Kidney (tissue), 14 donors: ENCODE results near the gene KIRREL2. TPM values are rescaled to one million over a fixed set of nuclear protein-coding genes. Genes with fewer than 3 reads are reported as not detected.

Source experiments
- DNase-seq, 5 donors: peaks; one replicate each; pipeline ENCODE4 v3.0.0-alpha.2; 2013 to 2020
- FAIRE-seq: peaks from 2 replicates; lab custom pipeline; 2012; peaks lifted over from hg19 to GRCh38; lab: Jason Lieb, UNC
- H3K27ac ChIP-seq, 2 donors: one replicate each; pipeline ENCODE4 v1.7.0; 2013; ENCODE audit warnings: low read depth in 2 of 2, low read length in 2 of 2, inconsistent platforms in 1 of 2
- H3K27me3 ChIP-seq: one replicate; pipeline ENCODE4 v1.7.1; 2013; ENCODE audit warnings: low read length, inconsistent platforms; ENCODE audit not compliant: control insufficient read depth, insufficient read depth
- H3K36me3 ChIP-seq, 3 donors: one replicate each; pipeline versions ENCODE4 v1.7.0 to v1.7.1; 2013; ENCODE audit warnings: low read length in 3 of 3, control low read depth in 1 of 3, inconsistent platforms in 1 of 3; ENCODE audit not compliant: insufficient read depth in 3 of 3, control insufficient read depth in 2 of 3
- H3K4me1 ChIP-seq, 3 donors: one replicate each; pipeline versions ENCODE4 v1.7.0 to v1.7.1; 2013; ENCODE audit warnings: low read length in 3 of 3, inconsistent platforms in 1 of 3, low read depth in 1 of 3; ENCODE audit not compliant: control insufficient read depth in 2 of 3, insufficient read depth in 2 of 3
- H3K4me3 ChIP-seq, 3 donors: one replicate each; pipeline versions ENCODE4 v1.7.0 to v1.8.1; 2013; ENCODE audit warnings: low read length in 3 of 3, control low read depth in 1 of 3, inconsistent platforms in 1 of 3
- H3K9ac ChIP-seq, 3 donors: one replicate each; pipeline versions ENCODE4 v1.7.0 to v1.7.1; 2013; ENCODE audit warnings: low read length in 3 of 3, control low read depth in 1 of 3, inconsistent platforms in 1 of 3
- H3K9me3 ChIP-seq, 3 donors: one replicate each; pipeline versions ENCODE4 v1.7.0 to v1.7.1; 2013; ENCODE audit warnings: low read length in 3 of 3, control low read depth in 1 of 3, inconsistent platforms in 1 of 3; ENCODE audit not compliant: control insufficient read depth in 2 of 3, insufficient read depth in 1 of 3
- CTCF ChIP-seq: IDR thresholded peaks from 3 replicates; pipeline ENCODE4 v1.5.1; 2012; ENCODE audit warnings: mild to moderate bottlenecking, moderate library complexity, borderline replicate concordance; ENCODE audit not compliant: insufficient read depth; ENCODE audit errors: extremely low read depth
- intact Hi-C: fragments of 100-400 bp; cut with DNase I; formaldehyde crosslinking; loops from one replicate; pipeline ENCODE4 v1.11.1; 2022
- polyA plus RNA-seq: library from polyadenylated mRNA; stranded (reverse); fragments of 350-450 nt; fragmentation: Illumina TruSeq; extraction: RNeasy Lipid Tissue Mini Kit (QIAGEN cat#74804); gene quantifications from one replicate; pipeline ENCODE4 v1.2.3, GENCODE V29; 2014; ENCODE audit warnings: low read depth, low replicate concordance; ENCODE audit not compliant: insufficient read depth
- total RNA-seq: library from RNA; stranded (reverse); fragmentation: NEBNext Ultra II Directional; extraction: Animal tissue kit (Norgen Biotek cat#: 25700); gene quantifications from one replicate; pipeline ENCODE4 v1.2.1, GENCODE V29; 2021
- donor health status: control.
- donor health status: control.
- donor health status: control.
- donor health status: control.
- donor health status: control.
- donor health status: DM: yes; HTN: yes; CAD: no.
- donor health status: Normal renal cell carcinoma (clear cell type).

The KIRREL2 gene
- total and polyA plus RNA-seq, 2 donors from 2014 or later, result 0.82 TPM; not detected in 1

- intact Hi-C loops, result no loop called here
- H3K4me3 ChIP-seq, result no peak overlapping the region
- no peak overlapping the region for H3K27ac ChIP-seq
- no peak overlapping the region for H3K9ac ChIP-seq
- no peak for FAIRE-seq
- no peaks in the 10 kb centered on the region for H3K9me3 ChIP-seq
- H3K4me1 ChIP-seq, result peaks cover 0 to 4% (median 0%) of the 10 kb centered on the region in 3 donors
- no peak for TF ChIP-seq CTCF
- no peak for DNase-seq
- no peaks in the 10 kb centered on the region for H3K27me3 ChIP-seq
- no peaks in the 10 kb centered on the region for H3K36me3 ChIP-seq
These were observed 39.9 kb upstream of the KIRREL2 start for GRCh38 chr19:35816846-35817245.

DNA sequence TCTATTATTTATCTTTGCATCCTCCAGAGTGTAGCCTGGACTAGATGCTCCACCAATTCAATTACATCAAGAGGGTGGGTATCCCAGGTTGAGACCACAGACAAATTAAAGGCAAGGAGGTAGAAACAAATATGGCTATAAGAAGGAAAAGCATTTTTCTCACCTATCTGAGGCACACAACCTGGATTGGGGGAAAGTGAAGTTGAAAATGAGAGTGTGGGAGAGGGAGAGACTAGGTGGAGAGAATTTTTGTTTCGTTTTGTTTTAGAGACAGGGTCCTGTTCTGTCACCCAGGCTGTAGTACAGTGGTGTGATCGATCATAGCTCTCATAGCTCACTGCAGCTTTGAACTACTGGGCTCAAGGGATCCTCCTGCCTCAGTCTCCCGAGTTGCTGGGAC, 38.3 kb upstream of the KIRREL2 start:
- intact Hi-C loops, result no loop called here
- FAIRE-seq, result no peak

DNA sequence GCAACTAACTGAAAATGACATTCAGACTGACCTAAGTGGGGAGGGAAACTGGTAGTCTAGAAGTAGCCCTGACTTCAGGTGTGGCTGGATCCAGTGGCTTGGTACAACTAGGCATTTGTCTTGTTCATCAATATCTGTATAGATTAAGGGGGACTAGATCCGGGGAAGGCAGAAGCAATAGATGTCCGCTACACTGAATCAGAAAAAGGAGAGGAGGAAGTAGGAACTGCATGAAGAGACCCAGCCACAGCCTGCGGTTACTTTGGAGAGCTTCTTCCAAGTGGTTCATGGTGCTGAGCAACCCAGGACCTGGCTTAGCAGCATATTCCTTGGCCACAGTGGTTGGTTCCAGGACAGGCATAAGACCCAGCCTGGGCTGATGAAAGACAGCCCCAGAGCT, 34.1 kb upstream of the KIRREL2 start:
- DNase-seq, result no peak
- TF ChIP-seq CTCF, result no peak
- Histone ChIP-seq H3K36me3 (no peaks in the 10 kb centered on the region), H3K27me3 (no peaks in the 10 kb centered on the region), H3K9me3 (no peaks in the 10 kb centered on the region), H3K27ac (no peak overlapping the region), H3K9ac (no peak overlapping the region), H3K4me1 (no peaks in the 10 kb centered on the region), H3K4me3 (no peak overlapping the region)
- FAIRE-seq, result no peak
- intact Hi-C loops, result no loop called here

More for the DNA sequence above, 38.3 kb upstream of the KIRREL2 start:
- Histone ChIP-seq H3K36me3 (no peaks in the 10 kb centered on the region), H3K27ac (no peak overlapping the region), H3K27me3 (no peaks in the 10 kb centered on the region), H3K9ac (no peak overlapping the region), H3K4me1 (no peaks in the 10 kb centered on the region), H3K4me3 (no peak overlapping the region), H3K9me3 (no peaks in the 10 kb centered on the region)
- DNase-seq, result no peak
- TF ChIP-seq CTCF, result no peak

DNA sequence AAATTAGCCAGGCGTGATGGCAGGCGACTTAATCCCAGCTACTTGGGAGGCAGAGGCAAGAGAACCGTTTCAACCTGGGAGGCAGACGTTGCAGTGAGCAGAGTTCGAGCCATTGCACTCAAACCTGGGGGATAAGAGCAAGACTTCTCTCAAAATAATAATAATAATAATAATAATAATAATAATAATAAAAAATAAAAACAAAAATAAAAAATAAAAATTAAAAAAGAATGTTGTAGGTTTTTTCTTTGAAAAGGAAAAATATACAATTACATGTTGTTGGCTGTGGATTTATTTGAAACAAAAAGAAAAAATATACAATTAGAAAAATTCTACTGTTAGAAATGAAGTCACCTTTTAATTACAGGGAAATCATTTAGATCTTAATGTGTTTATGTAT, 32.6 kb upstream of the KIRREL2 start:
- Histone ChIP-seq H3K4me3 (no peak overlapping the region), H3K9ac (no peak overlapping the region), H3K36me3 (no peaks in the 10 kb centered on the region), H3K27ac (no peak overlapping the region), H3K4me1 (no peaks in the 10 kb centered on the region), H3K9me3 (no peaks in the 10 kb centered on the region), H3K27me3 (no peaks in the 10 kb centered on the region)
- no peak for TF ChIP-seq CTCF
- FAIRE-seq, result no peak
- intact Hi-C loops, result no loop called here
- no peak for DNase-seq
